ENCODE data around the gene CORO6. TPM values are rescaled to one million over a fixed set of nuclear protein-coding genes. Genes with fewer than 3 reads are reported as not detected.

Gene CORO6
- polyA plus RNA-seq, 2 of the 4 experiments (the other 2 are of a cell fraction), result 5.0 to 10.1 TPM

DNA sequence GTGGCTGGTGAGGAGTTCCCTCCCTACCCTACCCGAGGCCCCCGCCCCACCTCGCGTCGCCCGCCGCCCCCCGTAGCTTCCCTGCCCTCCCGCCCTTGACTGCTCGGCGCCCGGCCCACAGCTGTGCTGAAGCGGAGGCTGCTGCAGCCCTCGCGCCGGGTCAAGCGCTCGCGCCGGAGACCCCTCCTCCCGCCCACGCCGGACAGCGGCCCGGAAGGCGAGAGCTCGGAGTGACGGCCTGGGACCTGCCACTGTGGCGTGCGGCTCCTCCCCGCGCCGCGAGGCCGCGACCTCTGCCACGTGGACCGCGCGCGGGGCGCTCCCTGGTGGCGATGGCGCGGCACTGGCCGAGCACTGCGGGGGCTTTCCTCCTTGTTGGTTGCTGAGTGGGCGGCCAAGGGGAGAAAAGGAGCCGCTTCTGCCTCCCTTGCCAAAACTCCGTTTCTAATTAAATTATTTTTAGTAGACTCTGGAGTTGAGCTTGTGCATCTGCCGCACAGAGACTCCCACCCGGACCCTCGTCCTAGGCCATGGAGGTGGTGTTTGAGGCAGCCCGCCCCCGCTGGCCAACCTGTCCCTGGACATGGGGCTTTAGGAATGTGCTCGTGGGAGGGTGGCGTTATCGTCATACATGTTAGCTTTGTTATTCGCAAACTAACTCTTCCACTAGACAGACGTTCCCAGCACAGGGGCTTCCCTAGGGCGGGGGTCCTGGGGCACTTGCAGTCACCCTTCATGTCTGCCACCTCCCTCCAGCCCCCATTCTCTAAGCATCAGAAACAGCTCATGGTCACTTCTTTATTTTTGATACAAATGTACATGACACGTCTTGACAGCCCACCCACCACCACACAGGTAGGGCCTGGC is 49.8 kb downstream of the CORO6 start:
- TF ChIP-seq, protein P1, sequence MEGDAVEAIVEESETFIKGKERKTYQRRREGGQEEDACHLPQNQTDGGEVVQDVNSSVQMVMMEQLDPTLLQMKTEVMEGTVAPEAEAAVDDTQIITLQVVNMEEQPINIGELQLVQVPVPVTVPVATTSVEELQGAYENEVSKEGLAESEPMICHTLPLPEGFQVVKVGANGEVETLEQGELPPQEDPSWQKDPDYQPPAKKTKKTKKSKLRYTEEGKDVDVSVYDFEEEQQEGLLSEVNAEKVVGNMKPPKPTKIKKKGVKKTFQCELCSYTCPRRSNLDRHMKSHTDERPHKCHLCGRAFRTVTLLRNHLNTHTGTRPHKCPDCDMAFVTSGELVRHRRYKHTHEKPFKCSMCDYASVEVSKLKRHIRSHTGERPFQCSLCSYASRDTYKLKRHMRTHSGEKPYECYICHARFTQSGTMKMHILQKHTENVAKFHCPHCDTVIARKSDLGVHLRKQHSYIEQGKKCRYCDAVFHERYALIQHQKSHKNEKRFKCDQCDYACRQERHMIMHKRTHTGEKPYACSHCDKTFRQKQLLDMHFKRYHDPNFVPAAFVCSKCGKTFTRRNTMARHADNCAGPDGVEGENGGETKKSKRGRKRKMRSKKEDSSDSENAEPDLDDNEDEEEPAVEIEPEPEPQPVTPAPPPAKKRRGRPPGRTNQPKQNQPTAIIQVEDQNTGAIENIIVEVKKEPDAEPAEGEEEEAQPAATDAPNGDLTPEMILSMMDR (IDR thresholded peaks at IDR 0.05), result peak; percentile 30; the same call in 1 of the 3 replicates
- TF ChIP-seq, protein P2, sequence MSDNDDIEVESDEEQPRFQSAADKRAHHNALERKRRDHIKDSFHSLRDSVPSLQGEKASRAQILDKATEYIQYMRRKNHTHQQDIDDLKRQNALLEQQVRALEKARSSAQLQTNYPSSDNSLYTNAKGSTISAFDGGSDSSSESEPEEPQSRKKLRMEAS (IDR thresholded peaks at IDR 0.05), result peak; percentile 67
- TF ChIP-seq ZNF302 (CRISPR knock-in tag; IDR thresholded peaks at IDR 0.05) (no peak), MAFK (IDR thresholded peaks at IDR 0.05; ENCODE audit: partially characterized antibody) (peak; percentile 10), RARB (CRISPR knock-in tag; IDR thresholded peaks at IDR 0.05) (no peak)
- CTCF ChIA-PET, result interaction anchor here (0.6 to 24.0 kb wide), 13 partner anchors 3 to 520 kb away, joined by 3 to 474 read pairs (median 7); partner anchors contain the start of genes ABHD15, ANKRD13B, CORO6 and TP53I13
- POLR2A ChIA-PET, result interaction anchor here (1.7 kb wide), 1 partner anchor 19 kb away, joined by 7 read pairs; no protein-coding TSS in a partner anchor
- FAIRE-seq (no peak), DNase-seq (ENCODE audit: low read depth in 1 of 2, low spot score in 1 of 2) (no peak), ATAC-seq (no peak)
- Histone ChIP-seq H3K4me2 (no peak overlapping the region), H3K27ac (no peak overlapping the region), H3K4me3 (no peak overlapping the region), H3K4me1 (peaks cover 10% of the 10 kb centered on the region; the same call in 2 of the 3 replicates), H3K9me3 (no peaks in the 10 kb centered on the region)
- WGBS (ENCODE audit: missing lambda C conversion rate), result 83% methylated on average over 26 of the region's 62 CpGs

DNA sequence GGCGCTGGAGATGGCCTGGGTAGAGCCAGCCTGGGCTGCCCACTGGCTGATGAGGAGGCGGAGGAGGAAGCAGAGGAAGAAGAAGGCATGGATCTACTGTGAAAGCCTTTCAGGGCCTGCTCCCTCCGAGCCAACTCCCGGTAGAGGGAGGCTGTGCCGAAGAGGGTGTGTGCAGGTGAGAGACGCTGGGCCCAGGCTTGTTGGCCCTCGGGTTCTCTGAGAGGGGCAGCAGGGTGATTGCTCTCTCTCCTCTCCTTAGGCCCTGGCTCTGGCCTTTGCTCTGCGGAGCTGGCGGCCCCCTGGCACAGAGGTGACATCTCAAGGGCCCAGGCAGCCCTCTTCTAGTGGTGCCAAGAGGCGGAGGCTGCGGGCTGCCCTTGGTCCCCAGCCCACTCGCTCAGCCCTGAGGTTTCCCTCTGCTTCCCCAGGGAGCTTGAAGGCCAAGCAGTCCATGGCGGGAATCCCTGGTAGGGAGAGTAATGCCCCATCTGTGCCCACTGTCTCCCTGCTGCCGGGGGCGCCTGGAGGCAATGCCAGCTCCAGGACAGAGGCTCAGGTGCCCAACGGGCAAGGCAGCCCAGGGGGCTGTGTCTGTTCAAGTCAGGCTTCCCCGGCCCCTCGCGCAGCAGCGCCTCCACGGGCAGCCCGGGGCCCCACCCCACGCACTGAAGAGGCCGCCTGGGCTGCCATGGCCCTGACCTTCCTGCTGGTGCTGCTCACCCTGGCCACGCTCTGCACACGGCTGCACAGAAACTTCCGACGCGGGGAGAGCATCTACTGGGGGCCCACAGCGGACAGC is 50.6 kb downstream of the CORO6 start:
- ATAC-seq (no peak), DNase-seq (ENCODE audit: low read depth in 1 of 2, low spot score in 1 of 2) (no peak), FAIRE-seq (no peak)
- peaks cover 10% of the 10 kb centered on the region; the same call in 2 of the 3 replicates for H3K4me1 ChIP-seq
- ChIA-PET POLR2A (interaction anchor here (1.7 kb wide), 1 partner anchor 20 kb away, joined by 7 read pairs; no protein-coding TSS in a partner anchor), CTCF (interaction anchor here (0.5 to 24.0 kb wide), 11 partner anchors 9 to 521 kb away, joined by 3 to 474 read pairs (median 7); partner anchors contain the start of genes ANKRD13B and CORO6)
- no peaks in the 10 kb centered on the region for H3K9me3 ChIP-seq
- no peak for TF ChIP-seq ZFP36 (IDR thresholded peaks at IDR 0.05; ENCODE audit: borderline replicate concordance, partially characterized antibody)
- no peak for TF ChIP-seq POLR2AphosphoS2 (conservative IDR thresholded peaks at IDR 0.05; ENCODE audit: low read length)
- TF ChIP-seq HOXB13 (CRISPR knock-in tag; IDR thresholded peaks at IDR 0.05; ENCODE audit: low read depth), result no peak
- no peak for TF ChIP-seq ZSCAN20 (CRISPR knock-in tag; IDR thresholded peaks at IDR 0.05)
- no peak for TF ChIP-seq RAD21 (conservative IDR thresholded peaks at IDR 0.05 in 1 of 2, IDR thresholded peaks at IDR 0.05 in 1 of 2)
- TF ChIP-seq, protein P2 (IDR thresholded peaks at IDR 0.05), result no peak
- no peak for TF ChIP-seq RNF2 (IDR thresholded peaks at IDR 0.05; ENCODE audit: borderline replicate concordance, low read depth)
- TF ChIP-seq, protein P3, sequence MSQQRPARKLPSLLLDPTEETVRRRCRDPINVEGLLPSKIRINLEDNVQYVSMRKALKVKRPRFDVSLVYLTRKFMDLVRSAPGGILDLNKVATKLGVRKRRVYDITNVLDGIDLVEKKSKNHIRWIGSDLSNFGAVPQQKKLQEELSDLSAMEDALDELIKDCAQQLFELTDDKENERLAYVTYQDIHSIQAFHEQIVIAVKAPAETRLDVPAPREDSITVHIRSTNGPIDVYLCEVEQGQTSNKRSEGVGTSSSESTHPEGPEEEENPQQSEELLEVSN (IDR thresholded peaks at IDR 0.05; ENCODE audit: borderline replicate concordance, low read depth), result no peak
- WGBS (ENCODE audit: missing lambda C conversion rate), result 90% methylated on average over 24 of the region's 30 CpGs
- H3K4me3 ChIP-seq, result no peak overlapping the region
- no peak overlapping the region for H3K27ac ChIP-seq
- H3K4me2 ChIP-seq, result no peak overlapping the region

DNA sequence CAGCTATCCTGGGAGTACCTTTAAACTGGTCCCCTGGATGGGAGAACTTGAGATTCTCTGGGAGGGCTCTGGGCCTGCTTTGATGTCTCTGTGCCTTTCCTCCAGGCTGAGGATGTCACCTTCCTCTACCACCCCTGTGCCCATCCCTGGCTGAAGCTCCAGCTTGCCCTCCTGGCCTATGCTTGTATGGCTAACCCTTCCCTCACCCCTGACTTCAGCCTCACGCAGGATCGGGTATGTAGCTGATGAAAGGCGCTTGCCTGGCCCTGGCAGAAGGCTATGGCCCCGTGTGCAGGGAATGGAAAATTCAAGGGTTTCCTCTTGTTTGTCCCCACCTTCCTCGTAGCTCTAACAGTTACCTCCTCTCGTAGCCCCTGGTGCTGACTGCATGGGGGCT is 51.2 kb downstream of the CORO6 start:
- ChIA-PET POLR2A (no interaction called here), CTCF (interaction anchor here (0.5 to 24.0 kb wide), 10 partner anchors 10 to 522 kb away, joined by 3 to 474 read pairs (median 8); partner anchors contain the start of genes ANKRD13B and CORO6)
- DNase-seq (ENCODE audit: low read depth in 1 of 2, low spot score in 1 of 2) (no peak), ATAC-seq (no peak), FAIRE-seq (no peak)
- peaks cover 10% of the 10 kb centered on the region; the same call in 2 of the 3 replicates for H3K4me1 ChIP-seq
- H3K9me3 ChIP-seq, result no peaks in the 10 kb centered on the region
- WGBS (ENCODE audit: missing lambda C conversion rate), result 93% methylated on average over 6 of the region's 6 CpGs
- no peak overlapping the region for H3K4me3 ChIP-seq
- no peak overlapping the region for H3K27ac ChIP-seq
- H3K4me2 ChIP-seq, result no peak overlapping the region
- TF ChIP-seq NR3C1 (IDR thresholded peaks at IDR 0.05) (no peak), BCL3 (IDR thresholded peaks at IDR 0.05) (no peak), MAFK (IDR thresholded peaks at IDR 0.05; ENCODE audit: partially characterized antibody) (no peak), POLR2AphosphoS2 (conservative IDR thresholded peaks at IDR 0.05; ENCODE audit: low read length) (no peak), CHD2 (IDR thresholded peaks at IDR 0.05; ENCODE audit: low read length, partially characterized antibody) (no peak), FOXS1 (CRISPR knock-in tag; IDR thresholded peaks at IDR 0.05) (no peak), NPAS2 (CRISPR knock-in tag; IDR thresholded peaks at IDR 0.05; ENCODE audit: borderline replicate concordance) (no peak), ZSCAN20 (CRISPR knock-in tag; IDR thresholded peaks at IDR 0.05) (no peak), POLR2A (IDR thresholded peaks at IDR 0.05; ENCODE audit: low read length) (no peak), EP300 (IDR thresholded peaks at IDR 0.05) (no peak), TP53 (CRISPR knock-in tag; IDR thresholded peaks at IDR 0.05) (no peak), RNF2 (IDR thresholded peaks at IDR 0.05; ENCODE audit: borderline replicate concordance, low read depth) (no peak)
- TF ChIP-seq, protein P4, sequence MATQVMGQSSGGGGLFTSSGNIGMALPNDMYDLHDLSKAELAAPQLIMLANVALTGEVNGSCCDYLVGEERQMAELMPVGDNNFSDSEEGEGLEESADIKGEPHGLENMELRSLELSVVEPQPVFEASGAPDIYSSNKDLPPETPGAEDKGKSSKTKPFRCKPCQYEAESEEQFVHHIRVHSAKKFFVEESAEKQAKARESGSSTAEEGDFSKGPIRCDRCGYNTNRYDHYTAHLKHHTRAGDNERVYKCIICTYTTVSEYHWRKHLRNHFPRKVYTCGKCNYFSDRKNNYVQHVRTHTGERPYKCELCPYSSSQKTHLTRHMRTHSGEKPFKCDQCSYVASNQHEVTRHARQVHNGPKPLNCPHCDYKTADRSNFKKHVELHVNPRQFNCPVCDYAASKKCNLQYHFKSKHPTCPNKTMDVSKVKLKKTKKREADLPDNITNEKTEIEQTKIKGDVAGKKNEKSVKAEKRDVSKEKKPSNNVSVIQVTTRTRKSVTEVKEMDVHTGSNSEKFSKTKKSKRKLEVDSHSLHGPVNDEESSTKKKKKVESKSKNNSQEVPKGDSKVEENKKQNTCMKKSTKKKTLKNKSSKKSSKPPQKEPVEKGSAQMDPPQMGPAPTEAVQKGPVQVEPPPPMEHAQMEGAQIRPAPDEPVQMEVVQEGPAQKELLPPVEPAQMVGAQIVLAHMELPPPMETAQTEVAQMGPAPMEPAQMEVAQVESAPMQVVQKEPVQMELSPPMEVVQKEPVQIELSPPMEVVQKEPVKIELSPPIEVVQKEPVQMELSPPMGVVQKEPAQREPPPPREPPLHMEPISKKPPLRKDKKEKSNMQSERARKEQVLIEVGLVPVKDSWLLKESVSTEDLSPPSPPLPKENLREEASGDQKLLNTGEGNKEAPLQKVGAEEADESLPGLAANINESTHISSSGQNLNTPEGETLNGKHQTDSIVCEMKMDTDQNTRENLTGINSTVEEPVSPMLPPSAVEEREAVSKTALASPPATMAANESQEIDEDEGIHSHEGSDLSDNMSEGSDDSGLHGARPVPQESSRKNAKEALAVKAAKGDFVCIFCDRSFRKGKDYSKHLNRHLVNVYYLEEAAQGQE (IDR thresholded peaks at IDR 0.05), result no peak

Measured in A549 (cell line).